ENCODE data around the gene QSOX1.

The QSOX1 gene

DNA sequence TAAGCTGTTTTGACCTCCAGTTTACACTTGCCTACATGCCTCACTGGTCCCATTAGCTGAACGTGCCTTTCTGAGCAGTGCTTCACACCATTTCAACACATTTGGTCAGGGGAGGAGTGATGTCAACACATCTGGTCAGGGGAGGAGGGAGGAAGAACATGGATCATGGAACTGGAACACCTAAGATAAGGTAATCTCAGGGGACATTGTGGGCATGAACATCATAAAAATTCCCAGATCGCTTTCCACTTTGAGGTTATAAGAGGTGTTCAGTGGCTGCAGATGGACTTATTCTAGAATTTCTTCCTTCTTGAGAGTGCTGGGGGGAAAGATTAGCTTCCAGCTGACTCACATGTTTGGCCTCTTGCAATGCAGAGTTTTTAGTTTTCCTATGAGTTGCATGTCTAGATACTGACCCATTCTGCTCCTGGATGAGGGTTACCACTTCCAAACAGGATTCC, 2.0 kb downstream of the QSOX1 start:
- H3K27ac ChIP-seq: peak overlapping the region in 1 of 2 donors; percentile 93
- peak overlapping the region; percentile 99 for H3K4me3 ChIP-seq
- TF ChIP-seq CTCF (IDR thresholded peaks at IDR 0.05): no peak

GRCh38 chr1:180157108-180157507, 2.4 kb downstream of the QSOX1 start:
- peak overlapping the region; percentile 99 for H3K4me3 ChIP-seq
- peak overlapping the region in 1 of 2 donors; percentile 93 for H3K27ac ChIP-seq
- no peak for TF ChIP-seq CTCF (IDR thresholded peaks at IDR 0.05)
- DNase-seq (ENCODE audit: low spot score): no peak

More for the DNA sequence above, 2.0 kb downstream of the QSOX1 start:
- DNase-seq (ENCODE audit: low spot score): no peak

DNA sequence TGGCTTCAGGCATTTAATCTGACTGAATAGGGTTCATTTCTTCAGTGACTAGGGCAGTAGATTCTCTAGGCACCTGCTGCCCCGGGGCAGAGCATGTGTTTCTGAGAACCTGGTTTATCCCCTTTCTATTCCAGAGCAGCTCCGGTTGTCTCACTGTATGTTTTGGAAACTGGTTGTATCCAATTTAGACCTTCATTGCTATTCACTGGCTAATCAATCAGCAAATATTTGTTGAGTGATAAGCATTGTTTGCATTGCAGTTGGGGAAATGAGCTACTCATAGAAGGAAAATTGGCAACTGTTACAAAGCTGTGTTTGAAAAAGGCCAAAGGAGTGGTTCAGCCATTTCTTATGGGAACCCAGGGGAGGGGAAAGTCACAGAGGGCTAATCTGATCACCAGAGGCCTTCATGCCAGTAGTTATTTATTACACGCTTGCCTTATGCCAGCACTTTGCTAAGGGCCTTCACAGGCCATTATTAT, 2.9 kb downstream of the QSOX1 start:
- no peak for DNase-seq (ENCODE audit: low spot score)
- H3K27ac ChIP-seq: peak overlapping the region in 1 of 2 donors; percentile 93
- TF ChIP-seq CTCF (IDR thresholded peaks at IDR 0.05): no peak
- H3K4me3 ChIP-seq: peak overlapping the region; percentile 99

DNA sequence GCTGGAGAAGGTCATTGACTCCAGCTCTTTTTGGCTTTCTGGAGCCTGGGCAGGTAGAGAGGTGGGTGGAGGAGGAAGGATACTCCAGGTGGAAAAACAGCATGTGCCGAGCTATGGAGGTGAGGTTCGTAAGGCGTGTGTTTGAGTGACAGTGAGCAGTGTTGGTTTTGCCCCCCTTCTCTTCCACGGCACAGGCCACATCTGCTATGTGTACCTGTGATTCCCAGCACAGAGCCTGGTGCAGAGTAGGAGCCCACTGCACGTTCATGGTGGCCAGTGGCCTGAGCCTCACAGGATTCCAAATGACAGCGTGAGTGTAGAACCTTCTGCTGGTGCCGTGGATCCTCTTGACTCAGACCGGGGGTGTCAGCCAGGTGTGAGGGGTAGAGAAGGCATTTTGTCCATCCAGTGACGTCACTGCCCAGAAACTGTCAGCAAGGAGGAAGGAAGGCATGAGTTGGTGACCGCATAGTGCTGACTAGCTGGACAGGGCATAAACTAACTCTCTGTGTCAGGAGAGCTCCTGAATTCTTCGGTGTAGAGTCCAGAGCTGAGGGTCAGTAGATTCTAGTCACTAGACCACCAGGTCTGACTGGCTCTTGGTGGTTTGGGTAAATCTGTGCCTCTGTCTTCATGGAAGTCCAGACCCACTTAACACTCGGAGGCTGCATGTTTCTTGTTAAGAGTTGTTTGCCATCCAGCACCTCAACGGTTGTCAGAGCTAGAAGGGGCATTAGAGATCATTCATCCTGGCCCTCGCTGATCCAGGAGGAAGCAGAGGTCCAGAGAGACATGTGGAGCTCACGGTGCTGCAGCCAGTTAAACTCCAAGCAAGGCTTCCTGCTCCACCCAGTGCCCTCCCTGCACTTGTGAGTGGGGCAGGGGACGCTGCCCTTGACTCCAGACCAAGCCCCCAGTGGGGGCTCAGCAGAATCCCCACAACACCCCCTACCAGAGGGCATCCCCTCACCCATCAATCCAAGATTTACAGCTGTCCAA, 3.8 kb downstream of the QSOX1 start:
- DNase-seq (ENCODE audit: low spot score): no peak
- Histone ChIP-seq H3K27ac (peak overlapping the region in 1 of 2 donors; percentile 93), H3K4me3 (no peak overlapping the region)
- no peak for TF ChIP-seq CTCF (IDR thresholded peaks at IDR 0.05)

- Histone ChIP-seq H3K4me3 (no peak overlapping the region), H3K27ac (no peak overlapping the region)
- TF ChIP-seq CTCF (IDR thresholded peaks at IDR 0.05): no peak
- DNase-seq (ENCODE audit: low spot score): no peak
Measured at GRCh38 chr1:180160357-180160756, 5.7 kb downstream of the QSOX1 start.

DNA sequence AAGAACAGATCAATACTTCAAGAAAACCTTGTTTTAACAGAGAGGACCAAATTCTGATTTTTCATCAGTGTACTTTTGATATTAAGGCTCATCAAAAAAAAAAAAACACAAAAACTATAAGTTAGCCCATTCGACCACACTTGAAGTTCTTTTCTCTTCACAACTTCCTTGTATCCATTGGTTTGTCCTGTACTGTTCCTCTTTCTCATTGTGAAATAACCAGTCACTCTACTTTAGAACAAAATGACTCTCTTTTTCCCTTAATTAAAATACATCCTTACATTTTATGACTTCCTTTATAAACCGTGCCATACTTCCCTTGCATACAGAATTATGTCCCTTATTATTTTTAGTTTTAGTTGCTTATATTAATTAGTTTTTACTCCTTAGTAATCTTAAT, 8.4 kb downstream of the QSOX1 start:
- DNase-seq (ENCODE audit: low spot score): no peak
- no peak overlapping the region for H3K27ac ChIP-seq
- no peak for TF ChIP-seq CTCF (IDR thresholded peaks at IDR 0.05)
- no peak overlapping the region for H3K4me3 ChIP-seq

Data from coronary artery (tissue), 2 donors.